CD4-positive, alpha-beta T cell treated with Interferon gamma for 1 hour (primary cell): ENCODE results near the gene PPIC.
"Not testable (repeated sequence)": the region's sequence is repeated elsewhere in the genome, so short reads cannot be mapped to it uniquely, and the experiment has no call there.

ENCODE experiments used
- DNase-seq: peaks from one replicate; pipeline ENCODE4 v3.0.0-alpha.2; 2020

Gene PPIC

GRCh38 chr5:123007182-123007581 is 29.3 kb downstream of the PPIC start:
- DNase-seq: no peak

GRCh38 chr5:123001808-123002207 is 34.7 kb downstream of the PPIC start:
- DNase-seq: no peak

- no peak for DNase-seq
Measured at GRCh38 chr5:123000731-123001130, 35.8 kb downstream of the PPIC start.

GRCh38 chr5:122999947-123000563 is 36.5 kb downstream of the PPIC start:
- DNase-seq: peak; percentile 24

- DNase-seq: no peak
Measured at GRCh38 chr5:122997294-122997693, 39.2 kb downstream of the PPIC start.

GRCh38 chr5:122996091-122996490 is 40.4 kb downstream of the PPIC start:
- no peak for DNase-seq

- no peak for DNase-seq
Measured at GRCh38 chr5:122985954-122986721, 50.4 kb downstream of the PPIC start.

- DNase-seq: no peak
Measured at GRCh38 chr5:122985006-122985700, 51.4 kb downstream of the PPIC start.

- no peak for DNase-seq
Measured at GRCh38 chr5:122984425-122984824, 52.1 kb downstream of the PPIC start.

- DNase-seq: no peak
Measured at GRCh38 chr5:122982376-122982775, 54.1 kb downstream of the PPIC start.

GRCh38 chr5:122981846-122982245 is 54.7 kb downstream of the PPIC start:
- no peak for DNase-seq

GRCh38 chr5:122978644-122979297 is 57.8 kb downstream of the PPIC start:
- DNase-seq: no peak

GRCh38 chr5:122978068-122978467 is 58.5 kb downstream of the PPIC start:
- DNase-seq: no peak

- no peak for DNase-seq
Measured at GRCh38 chr5:122977319-122977718, 59.2 kb downstream of the PPIC start.

- not testable (repeated sequence) for DNase-seq
Measured at GRCh38 chr5:122974251-122974650, 62.3 kb downstream of the PPIC start.

- not testable (repeated sequence) for DNase-seq
Measured at GRCh38 chr5:122973759-122974158, 62.8 kb downstream of the PPIC start.
